ENCODE results near the gene FAM24B.
"Not testable (repeated sequence)": the region's sequence is repeated elsewhere in the genome, so short reads cannot be mapped to it uniquely, and the experiment has no call there.

Gene FAM24B, protein sequence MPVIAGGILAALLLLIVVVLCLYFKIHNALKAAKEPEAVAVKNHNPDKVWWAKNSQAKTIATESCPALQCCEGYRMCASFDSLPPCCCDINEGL

DNA sequence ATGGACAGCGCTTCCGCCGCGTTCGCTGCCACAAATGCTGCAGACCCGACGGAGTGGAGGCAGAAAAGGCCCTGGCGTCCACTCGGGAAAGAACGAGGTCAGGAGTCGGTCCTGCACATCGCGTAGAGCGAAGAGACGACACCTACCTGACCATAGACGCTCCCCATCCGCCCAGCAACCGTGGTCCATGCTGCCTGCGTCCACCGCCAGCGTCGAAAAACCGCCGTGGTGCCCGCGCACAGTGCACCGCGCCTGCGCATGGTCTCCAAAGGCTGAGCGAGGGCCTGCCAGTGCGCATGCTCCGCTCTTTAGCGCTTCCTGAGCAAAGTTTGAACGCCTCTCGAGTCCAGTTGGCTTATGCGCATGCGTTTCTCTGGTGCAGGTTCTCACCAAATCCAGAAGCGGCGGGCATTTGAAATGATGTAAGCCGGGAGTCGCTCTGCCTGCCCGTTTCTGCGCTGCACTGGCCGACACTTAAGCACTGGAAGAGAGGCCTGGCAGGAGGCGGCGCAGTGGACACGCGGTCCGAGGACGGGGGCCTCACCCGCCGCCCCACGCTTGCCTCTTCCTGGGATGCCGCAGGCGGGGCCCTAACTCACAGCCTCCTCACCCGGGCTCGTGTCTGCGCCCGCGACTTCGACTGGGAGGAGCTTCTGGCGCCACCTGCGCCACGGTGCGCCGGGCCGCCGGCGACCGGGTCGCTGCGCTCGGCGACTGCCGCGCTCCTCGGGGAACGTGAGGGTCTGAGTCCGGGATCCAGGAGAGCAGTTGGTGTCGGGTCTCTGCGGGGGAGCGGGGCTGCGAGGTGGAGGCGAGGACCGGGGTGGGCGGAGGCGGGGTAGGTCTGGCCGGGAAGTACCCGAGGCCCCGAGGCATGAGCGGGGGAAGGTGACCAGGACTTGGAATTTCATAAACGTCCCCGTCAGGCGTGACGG, at the start of gene FAM24B:
TSS of gene FAM24B (minus strand) at position 243 of the 935 bp plus-strand sequence. CDS start 29,066 bp downstream, outside the sequence.
- DNase-seq (ENCODE audit: low read depth) = peak; percentile 97

DNA sequence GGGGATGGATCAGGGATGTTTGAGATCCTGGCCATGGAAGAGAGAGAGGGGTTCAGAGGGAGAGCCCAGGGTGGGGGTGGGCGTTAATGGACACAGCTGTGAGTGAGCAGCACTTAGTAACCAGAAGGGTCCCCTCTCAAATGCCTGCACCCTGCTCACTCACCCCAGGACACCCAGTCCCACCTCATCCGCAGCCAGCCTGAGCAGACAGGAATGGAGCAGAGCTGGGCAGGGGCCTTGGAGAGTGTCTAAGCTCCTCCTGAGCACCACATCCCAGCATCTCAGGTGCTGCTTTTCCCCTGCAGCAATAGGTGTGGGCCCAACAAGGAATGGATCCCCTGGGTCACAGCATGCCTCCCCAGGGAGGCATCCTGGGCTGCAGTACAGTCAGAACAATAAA, 36.3 kb upstream of the FAM24B start:
- no peak for DNase-seq (ENCODE audit: low read depth)

DNA sequence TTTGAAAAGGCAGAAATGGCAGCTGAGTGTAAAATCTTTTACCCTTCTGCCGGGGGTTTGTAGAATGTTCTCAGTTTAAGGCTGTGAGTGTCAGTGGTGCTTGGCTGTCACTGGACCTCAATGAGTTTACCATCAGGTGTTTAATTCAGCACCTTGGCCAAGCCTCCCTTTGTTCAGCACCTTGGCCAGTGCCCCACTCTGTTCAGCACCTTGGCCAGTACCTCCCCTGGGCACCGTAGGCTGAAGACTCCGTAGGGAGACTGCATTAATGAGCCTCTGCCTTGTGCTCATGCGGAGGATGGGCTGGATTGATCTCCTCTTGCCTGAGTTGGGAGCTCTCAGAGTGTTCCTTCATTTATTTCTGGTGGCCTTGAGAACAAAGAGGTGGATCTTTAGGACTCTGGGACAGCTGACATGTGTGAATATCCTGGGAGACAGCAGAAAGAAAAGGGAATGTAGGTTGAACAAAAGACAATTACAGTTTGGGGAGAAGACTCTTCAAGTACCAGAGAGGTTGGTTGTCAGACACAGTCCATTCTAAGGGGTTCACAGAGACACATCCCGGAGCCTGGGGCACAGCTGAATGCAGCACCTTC, 32.6 kb upstream of the FAM24B start:
- peak; percentile 12 for DNase-seq (ENCODE audit: low read depth)

DNA sequence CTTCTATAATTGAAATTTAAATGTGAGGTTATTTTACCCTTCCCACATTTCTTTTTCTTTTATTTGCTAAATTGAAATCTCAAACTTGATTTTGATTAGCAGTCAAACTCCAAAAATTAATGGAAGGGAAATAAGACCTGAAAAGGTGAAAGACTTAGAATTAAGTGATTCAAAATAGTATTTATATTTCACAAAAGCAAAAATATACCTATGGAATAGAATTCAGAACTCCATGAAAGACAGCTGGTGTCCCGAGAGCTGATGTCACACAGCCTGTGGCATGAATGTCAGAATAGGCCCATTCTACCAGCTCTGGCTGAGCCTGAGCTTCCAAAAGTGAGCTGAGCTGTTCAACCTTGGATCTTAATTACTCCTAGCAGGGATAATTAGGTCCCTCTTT, 30.9 kb upstream of the FAM24B start, which contains the start of gene FAM24A:
TSS of gene FAM24A (plus strand) at position 301 of the 400 bp plus-strand sequence. CDS start 1,025 bp downstream, outside the sequence.
- no peak for DNase-seq (ENCODE audit: low read depth)

DNA sequence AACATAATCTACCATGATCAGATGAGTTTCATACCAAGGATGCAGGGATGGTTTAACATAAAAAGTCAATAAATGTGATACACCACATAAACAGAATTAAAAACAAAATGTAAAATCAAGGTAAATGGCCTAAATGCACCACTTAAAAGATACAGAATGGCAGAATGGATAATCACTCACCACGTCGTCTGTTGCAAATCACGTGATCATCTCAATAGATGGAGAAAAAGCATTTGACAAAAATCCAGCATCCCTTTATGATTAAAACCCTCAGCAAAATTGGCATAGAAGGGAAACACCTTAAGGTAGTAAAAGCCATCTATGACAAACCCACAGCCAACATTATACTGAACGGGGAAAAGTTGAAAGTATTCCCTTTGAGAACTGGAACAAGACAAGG, 24.5 kb upstream of the FAM24B start:
- DNase-seq (ENCODE audit: low read depth) = not testable (repeated sequence)

DNA sequence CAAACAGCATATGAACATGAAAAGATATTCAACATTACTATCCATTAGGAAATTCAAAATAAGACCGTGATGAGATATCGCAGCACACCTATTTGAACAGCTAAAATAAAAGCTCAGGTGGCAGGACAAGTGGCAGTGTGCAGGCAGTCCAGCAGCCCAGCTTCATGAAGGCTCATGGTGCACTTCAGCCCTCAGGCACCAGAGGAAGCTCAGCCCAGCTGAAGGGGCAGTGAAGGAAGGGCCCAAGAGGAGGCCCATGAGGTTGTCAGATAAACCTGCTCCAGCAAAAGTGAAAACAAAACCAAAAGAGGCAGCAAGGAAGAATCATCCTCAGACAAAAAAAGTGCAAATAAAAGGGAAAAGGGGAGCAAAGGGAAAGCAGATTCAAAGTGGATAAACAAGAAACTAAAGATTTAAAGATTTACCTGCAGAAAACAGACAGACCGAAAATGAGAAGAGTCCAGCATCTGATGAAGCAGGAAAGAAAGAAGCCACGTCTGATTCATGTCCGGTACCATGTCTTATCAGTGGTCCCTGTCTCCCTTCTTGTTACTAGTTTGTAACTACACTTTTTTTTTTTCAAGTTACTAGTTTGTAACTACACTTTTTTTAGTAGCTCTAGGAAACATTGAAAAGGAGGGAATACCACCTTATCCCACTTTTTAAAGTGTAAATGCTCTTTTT, 15.0 kb upstream of the FAM24B start:
- DNase-seq (ENCODE audit: low read depth) = no peak

DNA sequence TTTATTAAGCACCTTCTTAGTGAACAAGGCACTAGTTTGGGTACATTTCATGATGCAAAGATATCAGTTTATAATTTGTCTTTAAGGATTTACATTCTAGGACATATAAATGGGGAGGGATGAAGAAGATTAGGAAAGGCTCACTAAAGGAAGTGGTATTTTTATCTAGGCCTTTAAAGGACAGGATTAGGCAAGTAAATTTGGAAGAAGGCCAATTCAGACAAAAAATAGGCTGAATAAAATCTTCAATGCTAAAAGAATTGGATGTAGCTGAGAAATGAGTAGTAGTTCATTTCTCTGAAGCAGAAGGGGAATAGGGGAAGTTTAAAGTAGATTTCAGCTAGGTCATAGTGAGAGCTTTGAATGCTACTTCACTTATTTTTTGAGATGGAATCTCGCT, 4.8 kb upstream of the FAM24B start:
- no peak for DNase-seq (ENCODE audit: low read depth)

DNA sequence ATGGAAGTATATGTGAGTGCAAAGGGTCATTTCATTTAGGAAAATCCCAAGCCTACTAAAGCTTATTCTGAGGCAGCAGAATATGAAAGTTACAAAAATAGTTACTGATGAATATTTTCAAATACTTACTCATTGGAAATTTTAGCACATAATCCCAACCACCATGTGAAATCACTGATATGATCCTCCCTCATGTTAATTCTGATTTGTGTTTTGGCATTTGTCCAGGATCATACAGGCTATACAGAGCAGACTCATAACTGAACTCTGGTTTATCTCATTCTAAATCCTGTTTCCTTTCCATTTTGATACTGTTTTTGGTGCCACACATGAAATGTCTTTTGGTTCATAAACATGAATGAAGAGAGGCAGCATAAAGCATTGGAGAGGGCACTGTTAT, 3.4 kb upstream of the FAM24B start:
- no peak for DNase-seq (ENCODE audit: low read depth)

DNA sequence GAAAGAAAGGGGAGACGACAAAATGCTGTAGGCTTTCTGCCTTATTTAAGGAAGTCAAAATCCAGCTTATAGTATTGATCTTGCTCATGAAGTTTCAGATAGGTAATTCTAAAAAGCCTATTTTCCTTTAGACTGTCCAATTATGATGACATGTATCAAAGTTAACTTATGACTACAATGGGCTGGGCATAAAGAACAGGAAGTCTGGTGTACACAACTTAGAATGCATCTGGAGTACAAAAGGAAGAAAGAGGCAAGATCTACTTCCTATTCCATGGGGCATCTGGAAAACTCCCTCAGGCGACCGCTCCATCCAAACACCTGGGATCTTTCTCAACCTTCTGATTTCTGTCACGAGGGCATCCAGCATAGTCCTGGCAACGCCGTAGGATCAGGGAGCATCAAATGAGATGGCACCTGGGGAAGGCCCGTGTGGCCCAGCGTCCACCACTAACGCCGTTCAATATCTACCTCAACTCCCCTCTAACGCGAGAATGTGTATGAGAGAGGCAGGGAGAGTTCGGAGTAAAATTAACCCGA, 512 bp downstream of the FAM24B start:
- no peak for DNase-seq (ENCODE audit: low read depth)

DNA sequence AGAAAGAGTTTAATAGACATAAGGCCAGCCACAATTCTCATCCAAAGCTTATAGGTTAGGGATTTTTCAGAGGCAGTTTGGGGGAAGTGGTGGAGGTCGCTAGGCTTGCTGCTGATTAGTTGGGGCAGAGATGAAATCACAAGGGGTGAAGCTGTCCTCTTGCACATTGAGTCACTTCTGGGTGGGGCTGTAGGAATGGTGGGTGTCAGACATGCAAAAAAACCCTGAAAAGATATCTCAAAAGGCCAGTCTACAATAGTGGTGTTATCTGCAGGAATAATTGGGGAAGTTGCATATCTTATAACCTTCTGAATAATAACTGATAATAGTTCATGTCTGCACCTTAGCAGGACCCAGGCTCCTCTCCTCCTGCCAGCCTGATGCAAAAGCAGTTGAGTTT, 2.1 kb downstream of the FAM24B start:
- DNase-seq (ENCODE audit: low read depth) = no peak

DNA sequence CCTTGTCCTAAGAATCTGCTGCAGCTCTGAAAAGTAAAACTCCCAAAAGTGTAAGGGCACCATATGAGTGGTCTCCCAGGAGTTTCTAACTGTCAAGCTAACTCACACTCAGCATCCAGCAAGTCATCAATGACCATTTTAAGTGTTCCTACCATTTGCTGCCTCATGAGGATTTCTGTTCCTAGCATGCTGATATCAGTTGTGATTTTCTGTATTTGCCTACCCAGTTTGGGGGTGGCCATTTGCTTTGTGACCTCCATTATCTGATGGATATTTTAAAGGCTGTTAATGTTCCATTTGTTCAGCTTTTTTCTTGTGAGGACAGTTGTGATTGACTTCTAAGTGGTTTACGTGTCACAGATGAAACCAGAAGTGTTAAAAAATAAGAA, 2.9 kb downstream of the FAM24B start:
- DNase-seq (ENCODE audit: low read depth) = no peak

DNA sequence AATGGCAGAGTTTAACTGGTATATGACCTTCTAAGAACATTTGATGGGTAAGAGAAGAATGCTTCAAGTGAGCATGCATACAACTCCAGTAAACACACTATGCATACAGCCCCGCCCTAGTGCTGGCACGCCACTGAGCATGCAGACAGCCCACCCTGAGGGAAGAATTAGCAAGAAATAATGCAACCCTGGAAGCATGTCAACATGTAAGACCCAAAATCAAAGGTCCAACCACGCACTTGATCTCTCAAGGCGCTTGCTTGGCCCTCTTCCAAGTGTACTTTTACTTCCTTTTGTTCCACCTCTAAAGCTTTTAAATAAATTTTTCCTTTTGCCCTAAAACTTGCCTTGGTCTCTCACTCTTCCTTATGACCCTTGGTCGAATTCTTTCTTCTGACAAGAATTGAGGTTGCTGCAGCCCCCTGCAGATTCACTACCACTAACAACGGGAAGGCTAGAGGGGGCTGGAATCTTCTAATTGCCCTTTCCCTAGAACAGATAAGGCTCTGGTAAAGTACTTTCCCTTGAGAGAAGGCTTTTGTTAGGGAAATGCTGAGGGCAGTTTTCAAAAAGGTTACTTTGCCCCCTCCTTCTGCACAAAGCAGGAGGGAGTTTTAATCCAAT, 3.4 kb downstream of the FAM24B start:
- DNase-seq (ENCODE audit: low read depth) = no peak

DNA sequence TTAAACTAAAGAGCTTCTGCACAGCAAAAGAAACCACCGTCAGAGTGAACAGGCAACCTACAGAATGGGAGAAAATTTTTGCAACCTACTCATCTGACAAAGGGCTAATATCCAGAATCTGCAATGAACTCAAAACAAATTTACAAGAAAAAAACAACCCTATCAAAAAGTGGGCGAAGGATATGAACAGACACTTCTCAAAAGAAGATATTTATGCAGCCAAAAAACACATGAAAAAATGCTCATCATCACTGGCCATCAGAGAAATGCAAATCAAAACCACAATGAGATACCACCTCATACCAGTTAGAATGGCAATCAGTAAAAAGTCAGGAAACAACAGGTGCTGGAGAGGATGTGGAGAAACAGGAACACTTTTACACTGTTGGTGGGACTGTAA, 7.4 kb downstream of the FAM24B start:
- DNase-seq (ENCODE audit: low read depth) = not testable (repeated sequence)

DNA sequence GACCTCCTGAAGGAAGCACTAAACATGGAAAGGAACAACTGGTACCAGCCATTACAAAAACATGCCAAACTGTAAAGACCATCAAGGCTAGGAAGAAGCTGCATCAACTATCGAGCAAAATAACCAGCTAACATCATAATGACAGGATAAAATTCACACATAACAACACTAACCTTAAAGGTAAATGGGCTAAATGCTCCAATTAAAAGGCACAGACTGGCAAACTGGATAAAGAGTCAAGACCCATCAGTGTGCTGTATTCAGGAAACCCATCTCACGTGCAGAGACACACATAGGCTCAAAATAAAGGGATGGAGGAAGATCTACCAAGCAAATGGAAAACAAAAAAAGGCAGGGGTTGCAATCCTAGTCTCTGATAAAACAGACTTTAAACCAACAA, 10.6 kb downstream of the FAM24B start:
- not testable (repeated sequence) for DNase-seq (ENCODE audit: low read depth)

DNA sequence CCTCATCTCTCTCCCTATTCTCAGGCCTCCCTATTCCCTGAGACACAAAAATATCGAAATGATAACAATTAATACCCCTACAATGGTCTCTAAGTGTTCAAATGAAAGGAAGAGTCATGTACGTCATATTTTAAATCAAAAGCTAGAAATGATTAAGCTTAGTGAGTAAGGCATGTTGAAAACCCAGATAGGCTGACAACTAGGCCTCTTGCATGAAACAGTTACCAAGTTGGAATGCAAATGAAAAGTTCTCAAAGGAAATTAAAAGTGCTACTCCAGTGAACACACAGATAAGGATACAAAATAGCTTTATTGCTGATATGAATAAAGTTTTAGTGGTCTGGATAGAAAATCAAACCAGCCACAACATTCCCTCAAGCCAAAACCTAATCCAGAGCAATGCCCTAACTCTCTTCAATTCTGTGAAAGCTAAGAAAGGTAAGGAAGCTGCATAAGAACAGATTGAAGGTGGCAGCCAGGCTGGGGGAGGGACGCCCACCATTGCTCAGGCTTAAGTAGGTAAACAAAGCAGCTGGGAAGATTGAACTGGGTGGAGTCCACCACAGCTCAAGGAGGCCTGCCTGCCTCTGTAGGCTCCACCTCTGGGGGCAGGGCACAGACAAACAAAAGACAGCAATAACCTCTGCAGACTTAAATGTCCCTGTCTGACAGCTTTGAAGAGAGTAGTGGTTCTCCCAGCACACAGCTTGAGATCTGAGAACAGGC, 12.5 kb downstream of the FAM24B start:
- not testable (repeated sequence) for DNase-seq (ENCODE audit: low read depth)

DNA sequence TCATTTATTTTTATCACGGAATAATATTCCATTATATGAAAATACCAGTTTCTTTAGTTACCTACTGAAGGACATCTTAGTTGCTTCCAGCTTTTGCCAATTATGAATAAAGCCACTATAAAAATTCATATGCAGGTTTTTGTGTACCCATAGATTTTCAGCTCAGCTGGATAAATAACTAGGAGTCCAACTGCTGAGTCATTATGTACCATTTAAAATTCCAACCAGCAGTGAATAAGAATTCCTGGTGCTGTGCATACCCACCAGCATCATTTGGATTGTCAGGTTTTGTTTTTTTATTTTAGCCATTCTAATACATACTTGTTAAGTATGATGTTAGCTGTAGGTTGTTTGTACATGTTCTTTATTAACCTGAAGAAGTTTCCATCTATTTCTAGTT, 14.5 kb downstream of the FAM24B start:
- DNase-seq (ENCODE audit: low read depth) = no peak

DNA sequence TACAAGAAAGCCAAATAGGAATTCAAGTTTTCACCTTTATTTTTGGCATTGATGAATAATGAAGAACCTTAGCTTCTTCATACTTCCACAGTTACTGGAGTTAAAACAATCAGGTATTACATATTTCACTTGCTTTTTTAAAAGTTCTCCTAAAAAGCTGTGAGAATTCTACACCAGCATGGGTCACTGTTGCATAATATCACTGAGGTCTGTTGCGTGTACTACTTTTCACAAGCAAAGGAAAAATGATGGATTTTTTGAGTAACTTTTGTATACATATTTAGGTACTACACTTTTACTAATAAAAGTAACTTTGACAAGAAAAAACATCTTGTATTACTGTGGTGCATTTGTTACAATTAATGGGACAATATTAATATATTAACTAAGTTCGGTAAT, 15.2 kb downstream of the FAM24B start:
- no peak for DNase-seq (ENCODE audit: low read depth)

DNA sequence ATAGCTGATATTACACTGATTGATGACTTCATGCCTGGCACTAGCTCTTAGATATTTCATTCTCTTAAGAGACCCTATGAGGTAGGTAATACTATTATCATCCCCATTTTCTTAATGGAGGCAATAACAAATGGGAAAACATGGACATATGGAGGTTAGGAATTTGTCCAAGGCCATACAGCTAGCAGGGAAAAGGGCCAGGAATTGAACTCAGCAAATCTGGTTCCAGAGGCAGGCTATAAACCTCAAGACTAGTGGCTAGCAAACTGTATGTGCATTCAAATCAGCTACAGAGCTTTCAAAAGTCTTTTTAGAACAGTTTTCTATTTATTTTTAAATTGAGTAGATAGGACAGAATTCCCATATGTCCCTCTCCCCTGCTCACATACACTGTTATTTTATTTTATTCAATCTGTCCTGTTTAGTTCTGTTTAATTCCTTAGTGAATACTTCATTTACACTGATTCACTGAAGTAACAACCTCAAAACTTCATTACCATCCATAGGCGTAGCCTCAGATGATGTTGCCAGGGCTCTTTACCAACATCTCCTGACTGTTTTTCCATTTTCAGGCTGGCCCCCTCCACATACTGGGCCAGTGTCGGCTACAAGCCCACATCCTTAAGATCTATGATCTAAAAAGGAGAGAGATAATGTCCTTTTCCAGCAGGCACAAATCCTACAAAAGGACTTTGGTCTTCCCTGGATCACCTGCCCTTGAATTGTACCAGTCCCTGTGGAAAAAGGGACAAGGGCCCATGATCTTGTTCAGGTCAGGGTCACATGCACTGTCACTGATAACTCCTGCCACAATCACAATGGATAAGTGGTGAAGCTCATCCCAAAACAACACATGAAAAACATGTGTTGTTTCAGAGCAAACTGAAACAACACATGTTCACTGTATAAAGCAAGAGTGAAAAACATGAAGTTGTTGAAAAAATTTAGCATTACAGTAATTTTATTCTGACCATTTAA, 15.9 kb downstream of the FAM24B start:
- DNase-seq (ENCODE audit: low read depth) = no peak

DNA sequence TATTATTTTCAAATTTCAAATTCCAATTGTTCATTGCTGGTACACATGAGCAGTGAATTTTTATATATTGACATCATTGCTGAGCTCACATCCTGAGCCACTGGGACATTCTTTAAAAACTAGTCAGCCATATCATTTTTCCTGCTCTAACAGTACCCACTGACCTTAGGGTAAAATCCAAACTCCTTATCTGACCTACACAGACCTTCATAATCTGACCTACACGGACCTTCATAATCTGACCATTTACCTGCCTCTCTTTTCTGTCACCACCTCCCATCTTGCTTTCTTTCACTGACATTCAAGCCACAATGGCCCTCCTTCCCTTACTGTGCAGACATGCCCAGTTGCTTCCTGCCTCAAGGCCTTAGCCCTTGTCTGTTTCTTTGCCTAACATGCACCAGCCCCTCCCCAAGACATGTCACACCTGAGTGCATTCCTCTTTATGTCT, 17.6 kb downstream of the FAM24B start:
- no peak for DNase-seq (ENCODE audit: low read depth)

DNA sequence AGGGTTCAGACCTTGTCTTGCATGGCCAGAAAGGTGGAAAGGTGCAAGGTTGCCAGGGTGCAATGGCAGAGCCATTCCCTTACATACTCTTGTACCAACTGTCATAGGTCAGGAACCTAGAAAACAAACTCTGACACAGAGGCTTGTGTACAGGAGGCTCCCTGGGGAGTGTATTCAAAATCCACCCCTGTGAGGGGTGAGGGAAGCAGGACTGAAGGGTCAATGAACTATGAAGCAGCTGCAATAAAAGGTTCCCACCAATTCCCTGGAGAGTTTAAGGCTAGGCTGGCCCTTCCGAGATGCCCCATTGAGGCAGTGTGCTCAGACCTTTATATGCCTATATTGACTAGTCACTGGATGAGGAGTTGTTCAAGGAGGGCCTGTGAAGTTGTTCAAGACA, 19.9 kb downstream of the FAM24B start:
- DNase-seq (ENCODE audit: low read depth) = no peak

Measured in GM04504 (cell line).